Thyroid gland (tissue), 4 donors: ENCODE measurements around the gene PAK4. TPM values are rescaled to one million over a fixed set of nuclear protein-coding genes. Genes with fewer than 3 reads are reported as not detected.

Experiments used
- DNase-seq, 2 donors: peaks; one replicate each; pipeline ENCODE4 v3.0.0-alpha.2; 2019
- H3K27ac ChIP-seq, 3 donors: fragments of 200-600 bp; sonication (generic); 1 replicate in 2 of 3; 2 replicates in 1 of 3; pipeline ENCODE4 v1.5.1; 2016 to 2019; ENCODE audit warnings: mild to moderate bottlenecking in 1 of 3, moderate library complexity in 1 of 3
- H3K27me3 ChIP-seq: fragments of 200-600 bp; sonication (generic); one replicate; pipeline ENCODE4 v1.5.1; 2019
- H3K36me3 ChIP-seq, 2 donors: fragments of 200-600 bp; sonication (generic); one replicate each; pipeline ENCODE4 v1.5.1; 2016 to 2019
- H3K4me1 ChIP-seq, 2 donors: fragments of 200-600 bp; sonication (generic); one replicate each; pipeline ENCODE4 v1.5.1; 2017 to 2019
- H3K4me3 ChIP-seq, 3 donors: fragments of 200-600 bp; sonication (generic); replicated peaks in 1 of 3; 1 replicate in 2 of 3; 2 replicates in 1 of 3; pipeline ENCODE4 v1.5.1; 2016; ENCODE audit warnings: mild to moderate bottlenecking in 1 of 3
- H3K9me3 ChIP-seq: fragments of 200-600 bp; sonication (generic); one replicate; pipeline ENCODE4 v1.5.1; 2017
- POLR2A ChIP-seq, 2 donors: fragments of 450-650 bp; IDR thresholded peaks; one replicate each; pipeline ENCODE4 v1.6.1; 2017; ENCODE audit warnings: antibody characterized with exemption in 2 of 2, mild to moderate bottlenecking in 2 of 2, moderate library complexity in 1 of 2
- WGBS, 2 donors: methylation state at CpG; one replicate each; pipeline ENCODE4 v1.1.5; 2017; 5-methylcytosine and 5-hydroxymethylcytosine counted together
- intact Hi-C: fragments of 100-400 bp; cut with DNase I; formaldehyde crosslinking; loops from one replicate; pipeline ENCODE4 v1.15.1; 2023
- total RNA-seq, 4 donors: library from RNA; depleted of rRNA; stranded (reverse); fragments of >200 nt; gene quantifications; one replicate each; pipeline ENCODE4 v1.2.3, GENCODE V29; 2016
- TF ChIP-seq, protein P1 (sequence below), 6 experiments: fragments of 200-600 bp in 3 of 6; fragments of 450-650 bp in 3 of 6; sonication (generic) in 3 of 6; IDR thresholded peaks; one replicate each; pipeline ENCODE4 v1.5.1; 2016 to 2019; ENCODE audit warnings: antibody characterized with exemption in 6 of 6, mild to moderate bottlenecking in 2 of 6, inconsistent platforms in 1 of 6, moderate library complexity in 1 of 6

The PAK4 gene
- total RNA-seq, 4 donors from 2014 or later: 12.4 to 24.9 (median 23.2) TPM

- WGBS, 2 donors: 95 to 96% methylated on average over 19 to 25 of the region's 25 CpGs
- Histone ChIP-seq H3K9me3 (no peaks in the 10 kb centered on the region), H3K36me3 (peaks cover 41 to 65% of the 10 kb centered on the region in 2 donors), H3K27ac (no peak overlapping the region), H3K4me1 (peaks cover 0 to 2% of the 10 kb centered on the region in 2 donors), H3K4me3 (no peak overlapping the region), H3K27me3 (no peaks in the 10 kb centered on the region)
- TF ChIP-seq, protein P1, sequence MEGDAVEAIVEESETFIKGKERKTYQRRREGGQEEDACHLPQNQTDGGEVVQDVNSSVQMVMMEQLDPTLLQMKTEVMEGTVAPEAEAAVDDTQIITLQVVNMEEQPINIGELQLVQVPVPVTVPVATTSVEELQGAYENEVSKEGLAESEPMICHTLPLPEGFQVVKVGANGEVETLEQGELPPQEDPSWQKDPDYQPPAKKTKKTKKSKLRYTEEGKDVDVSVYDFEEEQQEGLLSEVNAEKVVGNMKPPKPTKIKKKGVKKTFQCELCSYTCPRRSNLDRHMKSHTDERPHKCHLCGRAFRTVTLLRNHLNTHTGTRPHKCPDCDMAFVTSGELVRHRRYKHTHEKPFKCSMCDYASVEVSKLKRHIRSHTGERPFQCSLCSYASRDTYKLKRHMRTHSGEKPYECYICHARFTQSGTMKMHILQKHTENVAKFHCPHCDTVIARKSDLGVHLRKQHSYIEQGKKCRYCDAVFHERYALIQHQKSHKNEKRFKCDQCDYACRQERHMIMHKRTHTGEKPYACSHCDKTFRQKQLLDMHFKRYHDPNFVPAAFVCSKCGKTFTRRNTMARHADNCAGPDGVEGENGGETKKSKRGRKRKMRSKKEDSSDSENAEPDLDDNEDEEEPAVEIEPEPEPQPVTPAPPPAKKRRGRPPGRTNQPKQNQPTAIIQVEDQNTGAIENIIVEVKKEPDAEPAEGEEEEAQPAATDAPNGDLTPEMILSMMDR (IDR thresholded peaks at IDR 0.05): no peak
- no peak for DNase-seq
- intact Hi-C loops: loop anchor here (5.0 kb wide), 1 partner anchor 46 kb away; the partner anchor contains the start of gene PAK4
These were observed 48.0 kb downstream of the PAK4 start for GRCh38 chr19:39173502-39173991.

DNA sequence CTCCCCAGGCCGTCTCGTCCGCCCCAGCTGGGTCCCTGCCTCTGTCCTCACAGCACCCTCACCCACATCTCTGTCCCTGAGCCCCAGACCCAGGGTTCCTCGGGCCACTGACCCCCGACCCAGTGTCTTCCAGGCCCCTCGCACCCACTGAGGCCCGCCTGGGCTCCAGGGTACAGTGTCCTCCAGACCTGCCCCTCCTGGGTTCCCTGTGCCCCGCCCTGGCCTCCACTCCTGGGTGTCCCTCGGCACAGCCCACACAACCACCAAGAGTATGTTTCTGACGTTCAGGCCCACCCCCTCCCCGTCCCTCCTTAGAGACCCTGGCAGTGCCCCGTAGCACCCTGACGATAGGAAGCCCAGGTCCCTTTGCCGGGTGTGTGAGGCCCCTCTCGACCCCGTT lies 48.6 kb downstream of the PAK4 start:
- intact Hi-C loops: loop anchor here (5.0 kb wide), 1 partner anchor 47 kb away; the partner anchor contains the start of gene PAK4
- no peak overlapping the region for H3K27ac ChIP-seq
- H3K4me1 ChIP-seq: no peaks in the 10 kb centered on the region
- DNase-seq: no peak
- 84 to 89% methylated on average over 16 of the region's 16 CpGs for whole genome bisulfite sequencing, 2 donors
- no peaks in the 10 kb centered on the region for H3K27me3 ChIP-seq
- TF ChIP-seq POLR2A (IDR thresholded peaks at IDR 0.05): no peak
- TF ChIP-seq, protein P1 (IDR thresholded peaks at IDR 0.05): no peak
- no peaks in the 10 kb centered on the region for H3K9me3 ChIP-seq
- no peak overlapping the region for H3K4me3 ChIP-seq
- H3K36me3 ChIP-seq: peaks cover 41 to 69% of the 10 kb centered on the region in 2 donors

DNA sequence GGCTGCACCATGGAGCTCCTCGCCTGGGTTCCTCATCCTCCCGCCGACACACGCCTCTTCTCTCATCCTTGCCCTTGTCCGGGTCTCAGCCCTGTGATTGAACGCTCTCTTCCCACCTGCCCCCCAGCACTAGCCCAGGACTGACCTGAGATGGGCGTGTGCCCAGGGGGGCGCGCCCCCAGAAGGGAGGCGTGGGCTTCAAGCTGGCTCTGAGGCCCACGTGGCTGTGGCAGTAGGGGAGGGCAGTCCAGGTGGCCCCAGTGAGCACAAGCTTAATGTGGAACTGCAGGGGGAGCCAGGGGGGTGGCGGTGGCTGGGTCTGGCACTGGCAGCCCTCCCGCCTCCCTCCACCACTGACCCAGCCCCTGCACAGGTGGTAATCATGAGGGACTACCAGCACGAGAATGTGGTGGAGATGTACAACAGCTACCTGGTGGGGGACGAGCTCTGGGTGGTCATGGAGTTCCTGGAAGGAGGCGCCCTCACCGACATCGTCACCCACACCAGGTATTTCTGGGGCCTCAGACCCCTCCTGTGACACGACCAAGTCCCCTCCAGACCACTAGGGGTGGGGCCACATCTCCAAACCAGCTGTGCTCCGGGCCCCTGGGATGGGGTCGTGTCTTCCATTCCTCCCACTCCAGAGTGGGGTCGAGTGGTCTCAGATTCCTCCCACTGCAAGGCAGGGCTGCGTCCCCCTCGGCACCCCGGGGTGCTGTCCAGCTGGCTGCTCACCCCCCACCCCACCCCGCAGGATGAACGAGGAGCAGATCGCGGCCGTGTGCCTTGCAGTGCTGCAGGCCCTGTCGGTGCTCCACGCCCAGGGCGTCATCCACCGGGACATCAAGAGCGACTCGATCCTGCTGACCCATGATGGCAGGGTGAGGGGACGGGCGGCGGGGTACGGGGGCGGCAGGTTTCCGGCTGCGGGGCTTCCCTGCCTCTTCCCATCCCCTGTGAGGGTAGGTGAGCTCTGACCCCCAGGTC lies 49.3 kb downstream of the PAK4 start:
- H3K27ac ChIP-seq: no peak overlapping the region
- intact Hi-C loops: loop anchor here (5.0 kb wide), 1 partner anchor 48 kb away; the partner anchor contains the start of gene PAK4
- no peak overlapping the region for H3K4me3 ChIP-seq
- DNase-seq: no peak
- TF ChIP-seq, protein P1 (IDR thresholded peaks at IDR 0.05): no peak
- TF ChIP-seq POLR2A (IDR thresholded peaks at IDR 0.05): no peak
- H3K4me1 ChIP-seq: peaks cover 3 to 5% of the 10 kb centered on the region in 2 donors
- 86 to 91% methylated on average over 13 to 29 of the region's 43 CpGs for WGBS, 2 donors
- H3K27me3 ChIP-seq: no peaks in the 10 kb centered on the region
- peaks cover 41 to 67% of the 10 kb centered on the region in 2 donors for H3K36me3 ChIP-seq
- H3K9me3 ChIP-seq: no peaks in the 10 kb centered on the region

GRCh38 chr19:39175564-39175963 lies 50.0 kb downstream of the PAK4 start:
- no peaks in the 10 kb centered on the region for H3K9me3 ChIP-seq
- DNase-seq: no peak
- peaks cover 41 to 61% of the 10 kb centered on the region in 2 donors for H3K36me3 ChIP-seq
- H3K4me1 ChIP-seq: peaks cover 5 to 8% of the 10 kb centered on the region in 2 donors
- TF ChIP-seq POLR2A (IDR thresholded peaks at IDR 0.05): no peak
- TF ChIP-seq, protein P1 (IDR thresholded peaks at IDR 0.05): no peak
- WGBS, 2 donors: 79 to 83% methylated on average over 4 to 5 of the region's 7 CpGs
- H3K27ac ChIP-seq: no peak overlapping the region
- no peak overlapping the region for H3K4me3 ChIP-seq
- intact Hi-C loops: no loop called here
- no peaks in the 10 kb centered on the region for H3K27me3 ChIP-seq
